Body of pancreas (tissue), 4 donors: ENCODE data around the gene RPH3AL.

Source experiments
- POLR2A ChIP-seq, 3 donors: fragments of 450-650 bp; IDR thresholded peaks; one replicate each; pipeline ENCODE4 v1.6.1; 2016; ENCODE audit warnings: antibody characterized with exemption in 3 of 3, mild to moderate bottlenecking in 2 of 3
- TF ChIP-seq, protein P1 (sequence below), 7 experiments: fragments of 450-650 bp in 4 of 7; fragments of 200-600 bp in 3 of 7; sonication (generic) in 3 of 7; IDR thresholded peaks; one replicate each; pipeline ENCODE4 v1.5.1; 2016 to 2019; ENCODE audit warnings: antibody characterized with exemption in 7 of 7

DNA sequence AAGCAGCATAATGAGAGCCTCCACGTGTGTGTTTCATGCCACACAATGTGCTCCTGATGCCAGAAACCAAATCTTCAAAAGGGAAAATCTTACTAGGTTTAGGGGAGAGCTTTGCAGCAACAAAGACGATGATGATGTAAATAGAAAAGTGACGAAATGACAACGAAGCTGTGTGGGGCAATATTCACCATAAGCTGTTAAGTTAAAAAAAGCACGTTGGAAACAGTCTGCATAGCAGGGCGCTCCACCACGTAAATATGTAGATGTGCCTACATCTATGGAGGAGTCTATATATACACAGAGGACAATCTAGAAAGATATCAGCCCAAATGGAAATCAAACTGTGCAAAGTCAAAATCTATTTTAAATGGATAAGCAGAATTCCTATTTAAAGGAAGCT, 61.0 kb downstream of the RPH3AL start:
- TF ChIP-seq, protein P1, sequence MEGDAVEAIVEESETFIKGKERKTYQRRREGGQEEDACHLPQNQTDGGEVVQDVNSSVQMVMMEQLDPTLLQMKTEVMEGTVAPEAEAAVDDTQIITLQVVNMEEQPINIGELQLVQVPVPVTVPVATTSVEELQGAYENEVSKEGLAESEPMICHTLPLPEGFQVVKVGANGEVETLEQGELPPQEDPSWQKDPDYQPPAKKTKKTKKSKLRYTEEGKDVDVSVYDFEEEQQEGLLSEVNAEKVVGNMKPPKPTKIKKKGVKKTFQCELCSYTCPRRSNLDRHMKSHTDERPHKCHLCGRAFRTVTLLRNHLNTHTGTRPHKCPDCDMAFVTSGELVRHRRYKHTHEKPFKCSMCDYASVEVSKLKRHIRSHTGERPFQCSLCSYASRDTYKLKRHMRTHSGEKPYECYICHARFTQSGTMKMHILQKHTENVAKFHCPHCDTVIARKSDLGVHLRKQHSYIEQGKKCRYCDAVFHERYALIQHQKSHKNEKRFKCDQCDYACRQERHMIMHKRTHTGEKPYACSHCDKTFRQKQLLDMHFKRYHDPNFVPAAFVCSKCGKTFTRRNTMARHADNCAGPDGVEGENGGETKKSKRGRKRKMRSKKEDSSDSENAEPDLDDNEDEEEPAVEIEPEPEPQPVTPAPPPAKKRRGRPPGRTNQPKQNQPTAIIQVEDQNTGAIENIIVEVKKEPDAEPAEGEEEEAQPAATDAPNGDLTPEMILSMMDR (IDR thresholded peaks at IDR 0.05), result no peak
- no peak for TF ChIP-seq POLR2A (IDR thresholded peaks at IDR 0.05)
